Astrocyte of the spinal cord (primary cell): Measurements from ENCODE around the gene PCSK5.
A peak's percentile ranks its signal among the peaks of the same experiment; 100 is the strongest.

ENCODE experiments used
- DNase-seq: peaks from one replicate; pipeline ENCODE4 v3.0.0; 2011; ENCODE audit warnings: low read depth, low spot score
- H3K4me3 ChIP-seq: 2 replicates; pipeline ENCODE4 v1.5.1; 2011; ENCODE audit warnings: low read depth, mild to moderate bottlenecking, low read length, moderate library complexity
- CTCF ChIP-seq: IDR thresholded peaks from 2 replicates; pipeline ENCODE4 v1.5.1; 2012; ENCODE audit warnings: low read depth, mild to moderate bottlenecking, low read length, inconsistent platforms
- in situ Hi-C: cut with HindIII; loops from 2 replicates; pipeline ENCODE4 v1.10.0; 2017; ENCODE audit warnings: low sequenced_read_pairs

Gene PCSK5

GRCh38 chr9:75885652-75886051 lies 4.8 kb upstream of the PCSK5 start:
- in situ Hi-C loops = no loop called here
- no peak overlapping the region for H3K4me3 ChIP-seq
- DNase-seq = peak; percentile 57
- TF ChIP-seq CTCF = no peak

GRCh38 chr9:75889577-75889976 lies 896 bp upstream of the PCSK5 start:
- H3K4me3 ChIP-seq = peak overlapping the region; percentile 71
- no peak for TF ChIP-seq CTCF
- in situ Hi-C loops = no loop called here
- no peak for DNase-seq

GRCh38 chr9:75889977-75890471 lies 449 bp upstream of the PCSK5 start:
- no peak for TF ChIP-seq CTCF
- peak overlapping the region; percentile 71 for H3K4me3 ChIP-seq
- no peak for DNase-seq
- in situ Hi-C loops = no loop called here

GRCh38 chr9:75891277-75891741 lies 836 bp downstream of the PCSK5 start:
- DNase-seq = peak; percentile 55
- no peak for TF ChIP-seq CTCF
- peak overlapping the region; percentile 71 for H3K4me3 ChIP-seq
- in situ Hi-C loops = no loop called here

GRCh38 chr9:75891771-75892215 lies 1.3 kb downstream of the PCSK5 start:
- H3K4me3 ChIP-seq = peak overlapping the region; percentile 71

GRCh38 chr9:75892216-75892911 lies 1.9 kb downstream of the PCSK5 start:
- TF ChIP-seq CTCF = no peak
- peak; percentile 12 for DNase-seq
- peak overlapping the region; percentile 71 for H3K4me3 ChIP-seq
- in situ Hi-C loops = no loop called here

More at GRCh38 chr9:75891771-75892215, 1.3 kb downstream of the PCSK5 start:
- in situ Hi-C loops = no loop called here
- peak; percentile 36 for DNase-seq
- TF ChIP-seq CTCF = no peak
